ENCODE results near the gene PDXK. TPM values are rescaled to one million over a fixed set of nuclear protein-coding genes. Genes with fewer than 3 reads are reported as not detected.

PDXK gene
- polyA plus RNA-seq, 3 donors from 2014 or later = 47.1 to 55.2 (median 50.9) TPM

DNA sequence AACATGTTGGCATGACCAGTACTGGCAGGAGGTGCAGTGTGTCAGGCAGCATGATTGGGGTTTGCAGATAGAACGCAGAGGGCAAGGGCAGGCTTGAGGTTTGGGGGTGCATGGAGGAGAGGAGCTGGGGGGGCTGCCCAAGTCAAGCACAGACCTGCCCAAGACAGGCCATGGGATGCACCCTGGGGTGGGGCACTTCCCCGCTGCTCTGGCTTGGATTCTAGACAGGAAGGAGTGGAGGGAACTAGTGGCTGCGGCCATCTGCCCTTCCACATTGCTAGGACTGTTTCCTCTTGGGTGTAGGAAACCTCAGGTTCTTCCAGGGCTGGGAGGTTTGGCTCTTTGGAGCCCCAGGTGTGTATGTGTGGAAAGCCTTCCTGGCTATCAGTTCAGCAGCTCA lies 3.0 kb downstream of the PDXK start:
- H3K36me3 Mint-ChIP-seq = peaks cover 0 to 3% (median 0%) of the 10 kb centered on the region in 3 donors
- no peak for DNase-seq
- H3K9me3 Mint-ChIP-seq = no peaks in the 10 kb centered on the region
- peak overlapping the region in 2 of 5 donors; percentile 15 to 35 for H3K4me3 Mint-ChIP-seq
- peaks cover 18 to 34% of the 10 kb centered on the region in 2 donors for H3K4me1 Mint-ChIP-seq
- peaks cover 4 to 21% (median 7%) of the 10 kb centered on the region in 3 donors for H3K27me3 Mint-ChIP-seq (ENCODE audit: low read depth in 3 of 3)
- H3K27ac Mint-ChIP-seq = peak overlapping the region in 2 of 6 donors; percentile 14 to 31

DNA sequence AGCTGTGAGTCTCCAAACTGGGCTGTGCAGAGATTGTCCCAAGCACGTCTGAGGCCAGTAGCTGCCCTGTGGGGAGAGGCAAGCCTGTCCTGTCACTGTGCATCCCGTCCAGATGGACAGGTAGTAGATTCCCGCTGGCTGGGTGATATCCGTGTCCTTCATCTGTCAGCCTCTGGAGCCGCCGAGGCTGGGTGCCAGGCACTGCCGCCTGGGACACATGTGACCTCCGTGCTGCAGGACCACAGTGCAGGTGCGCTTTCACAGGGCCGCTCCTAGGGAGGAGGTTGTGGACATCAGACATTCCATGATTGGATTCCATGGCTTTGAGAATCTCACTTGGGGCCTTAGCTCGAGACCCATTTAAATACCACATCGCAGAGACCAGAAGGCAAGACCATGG lies 4.7 kb downstream of the PDXK start:
- H3K4me3 Mint-ChIP-seq = no peak overlapping the region
- no peak overlapping the region for H3K27ac Mint-ChIP-seq
- peaks cover 0 to 3% (median 0%) of the 10 kb centered on the region in 3 donors for H3K36me3 Mint-ChIP-seq
- no peaks in the 10 kb centered on the region for H3K9me3 Mint-ChIP-seq
- peaks cover 7 to 19% (median 12%) of the 10 kb centered on the region in 3 donors for H3K27me3 Mint-ChIP-seq (ENCODE audit: low read depth in 3 of 3)
- DNase-seq = no peak
- H3K4me1 Mint-ChIP-seq = peaks cover 36 to 49% of the 10 kb centered on the region in 2 donors

DNA sequence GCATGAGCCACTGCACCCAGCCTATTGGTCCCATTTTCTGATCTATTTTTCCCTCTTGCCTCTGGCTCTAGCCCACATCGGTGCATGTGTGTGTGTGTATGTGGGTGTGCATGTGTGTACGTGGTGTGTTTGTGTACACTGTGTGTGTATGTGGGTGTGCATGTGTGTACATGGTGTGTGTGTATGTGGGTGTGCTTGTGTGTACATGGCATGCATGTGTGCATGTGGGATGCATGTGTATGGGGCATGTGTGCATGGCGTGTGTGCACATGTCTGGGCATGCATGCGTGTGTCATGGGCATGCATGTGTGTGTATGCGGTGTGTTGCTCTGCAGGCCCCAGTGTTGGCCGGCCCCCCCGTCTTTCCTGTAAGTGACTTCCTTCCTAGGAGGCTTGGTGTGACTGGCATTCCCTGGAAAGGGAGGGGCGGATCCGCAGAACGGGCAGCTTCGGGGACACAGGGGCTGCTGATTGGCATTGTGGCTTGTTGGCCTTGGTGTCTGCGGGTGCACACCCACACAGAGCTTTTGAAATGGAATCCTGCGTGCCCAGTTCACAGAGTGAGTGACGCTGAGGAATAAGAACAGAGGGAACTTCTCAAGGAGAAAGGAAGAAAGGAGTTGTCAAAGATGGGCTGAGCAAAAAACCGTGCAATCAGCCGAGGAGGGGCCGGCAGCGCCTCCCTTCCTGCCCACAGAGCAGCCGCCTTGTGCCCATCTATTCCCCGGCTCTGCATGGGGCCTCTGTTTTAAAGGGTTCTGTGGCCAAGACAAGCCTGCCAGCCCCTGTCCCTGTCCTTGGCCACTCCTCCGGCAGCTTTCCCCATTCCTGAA lies 8.0 kb downstream of the PDXK start:
- Mint-ChIP-seq H3K9me3 (no peaks in the 10 kb centered on the region), H3K27me3 (ENCODE audit: low read depth in 3 of 3) (peaks cover 10 to 16% (median 14%) of the 10 kb centered on the region in 3 donors), H3K36me3 (peaks cover 0 to 3% (median 0%) of the 10 kb centered on the region in 3 donors), H3K4me3 (peak overlapping the region; percentile 68 to 87 (median 86)), H3K4me1 (peaks cover 48 to 49% of the 10 kb centered on the region in 2 donors), H3K27ac (peak overlapping the region in 5 of 6 donors; percentile 69 to 94 (median 76))
- no peak for DNase-seq

DNA sequence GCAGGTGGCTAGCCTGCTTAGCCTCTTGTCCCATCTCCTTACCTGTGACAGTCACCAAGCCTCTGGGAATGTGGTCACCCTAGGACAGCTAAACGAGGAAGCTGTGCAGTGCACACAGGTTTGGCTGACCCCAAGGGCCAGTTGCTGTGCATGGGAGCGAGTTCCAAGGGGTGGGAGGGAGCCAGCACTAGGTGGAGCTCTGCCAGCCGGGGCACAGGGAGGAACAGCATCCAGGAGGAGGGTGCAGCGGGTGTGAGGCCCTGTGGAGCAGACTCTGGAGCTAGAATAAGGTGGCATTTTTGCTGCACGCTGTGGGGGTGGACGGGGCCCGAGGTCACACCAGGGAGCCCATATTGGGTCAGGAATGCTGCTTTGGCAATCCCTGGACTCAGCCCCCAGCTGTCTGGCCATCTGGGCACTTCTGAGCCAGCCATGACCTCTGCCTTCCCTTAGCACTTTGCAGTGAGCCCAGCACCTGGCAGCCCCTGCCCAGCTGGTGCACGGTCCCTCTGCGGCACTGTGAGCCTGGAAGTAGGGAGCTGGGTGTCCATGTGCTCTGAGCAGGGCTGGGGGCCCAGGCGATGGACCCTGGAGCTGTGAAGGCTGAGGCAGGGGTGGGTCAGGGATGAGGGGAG lies 8.7 kb downstream of the PDXK start:
- Mint-ChIP-seq H3K27me3 (ENCODE audit: low read depth in 3 of 3) (peaks cover 10 to 14% (median 14%) of the 10 kb centered on the region in 3 donors), H3K27ac (peak overlapping the region in 5 of 6 donors; percentile 92 to 96 (median 94)), H3K4me1 (peaks cover 47% of the 10 kb centered on the region in 2 donors), H3K4me3 (peak overlapping the region; percentile 84 to 90 (median 87)), H3K36me3 (peaks cover 0 to 3% (median 0%) of the 10 kb centered on the region in 3 donors), H3K9me3 (no peaks in the 10 kb centered on the region)
- DNase-seq = no peak

DNA sequence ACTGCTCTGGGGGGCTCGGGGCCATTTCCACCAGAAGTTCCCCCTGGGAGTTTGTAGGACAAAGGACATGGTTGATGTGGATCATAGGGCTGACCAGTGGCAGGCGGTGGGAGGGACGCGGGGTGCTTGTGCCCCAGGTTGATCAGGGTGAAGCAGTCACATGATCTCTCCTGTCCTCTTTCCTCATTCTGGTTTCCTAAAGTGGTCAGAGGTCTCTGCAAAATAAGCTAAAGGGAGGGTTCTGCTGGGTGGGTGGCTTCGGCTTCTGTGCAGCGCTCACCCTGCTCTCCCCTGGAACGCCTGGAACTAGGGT lies 9.2 kb downstream of the PDXK start:
- H3K27ac Mint-ChIP-seq = peak overlapping the region; percentile 78 to 96 (median 94)
- no peaks in the 10 kb centered on the region for H3K9me3 Mint-ChIP-seq
- peak overlapping the region; percentile 84 to 90 (median 87) for H3K4me3 Mint-ChIP-seq
- H3K4me1 Mint-ChIP-seq = peaks cover 47 to 50% of the 10 kb centered on the region in 2 donors
- H3K36me3 Mint-ChIP-seq = peaks cover 0 to 3% (median 0%) of the 10 kb centered on the region in 3 donors
- DNase-seq = no peak
- H3K27me3 Mint-ChIP-seq (ENCODE audit: low read depth in 3 of 3) = peaks cover 10 to 14% (median 14%) of the 10 kb centered on the region in 3 donors

DNA sequence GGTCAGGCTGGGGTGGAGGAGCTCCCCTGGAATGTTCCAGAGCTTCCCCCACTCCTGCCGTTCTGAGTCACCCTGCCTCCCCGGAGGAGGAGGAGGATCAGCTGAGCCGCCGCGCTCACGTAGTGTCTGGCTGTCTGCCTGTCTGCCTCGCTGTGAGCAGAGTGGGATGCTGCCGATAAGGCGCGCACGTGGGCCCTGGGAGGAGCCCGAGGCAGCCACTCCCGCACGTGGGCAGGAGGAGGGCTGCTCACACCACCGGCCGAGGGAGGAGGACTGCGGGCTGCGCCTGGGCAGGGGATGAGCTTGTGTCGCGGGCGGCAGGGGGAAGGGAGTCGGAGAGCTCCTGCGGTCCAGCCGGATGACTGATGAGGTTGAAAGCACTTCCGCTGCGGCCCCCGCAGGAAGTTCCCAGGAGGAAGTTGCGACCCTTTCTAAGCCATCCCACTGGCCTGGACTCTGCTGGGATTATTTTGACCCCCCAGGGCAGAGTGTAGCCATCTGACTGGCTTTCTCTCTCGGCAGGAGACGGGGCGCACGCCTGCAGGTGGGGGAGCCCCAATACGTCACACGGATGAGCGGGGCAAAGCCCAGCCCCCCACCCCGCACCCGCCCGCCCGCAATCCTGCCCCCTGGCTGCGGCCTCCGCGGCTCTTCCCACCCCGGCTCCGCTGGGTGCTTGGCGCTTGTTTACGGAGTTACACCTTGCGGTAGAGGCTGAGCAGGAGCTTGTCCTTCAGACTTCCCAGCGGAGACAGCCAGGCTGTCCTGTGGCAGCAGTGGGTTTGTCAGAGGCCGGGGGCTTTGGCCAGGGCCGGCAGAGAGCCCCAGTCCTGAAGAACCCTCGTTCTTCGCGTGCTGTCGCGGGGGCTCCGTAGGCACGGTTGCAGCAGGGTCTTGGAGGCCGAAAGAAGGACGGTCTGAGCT lies 9.8 kb downstream of the PDXK start:
- H3K27ac Mint-ChIP-seq = peak overlapping the region; percentile 79 to 96 (median 94)
- peak; percentile 85 to 89 (median 87) for DNase-seq
- H3K4me1 Mint-ChIP-seq = peaks cover 50 to 53% of the 10 kb centered on the region in 2 donors
- peaks cover 10 to 16% (median 14%) of the 10 kb centered on the region in 3 donors for H3K27me3 Mint-ChIP-seq (ENCODE audit: low read depth in 3 of 3)
- peaks cover 0 to 2% (median 0%) of the 10 kb centered on the region in 6 donors for H3K9me3 Mint-ChIP-seq
- H3K36me3 Mint-ChIP-seq = peaks cover 0 to 3% (median 0%) of the 10 kb centered on the region in 3 donors
- H3K4me3 Mint-ChIP-seq = peak overlapping the region; percentile 84 to 90 (median 87)

DNA sequence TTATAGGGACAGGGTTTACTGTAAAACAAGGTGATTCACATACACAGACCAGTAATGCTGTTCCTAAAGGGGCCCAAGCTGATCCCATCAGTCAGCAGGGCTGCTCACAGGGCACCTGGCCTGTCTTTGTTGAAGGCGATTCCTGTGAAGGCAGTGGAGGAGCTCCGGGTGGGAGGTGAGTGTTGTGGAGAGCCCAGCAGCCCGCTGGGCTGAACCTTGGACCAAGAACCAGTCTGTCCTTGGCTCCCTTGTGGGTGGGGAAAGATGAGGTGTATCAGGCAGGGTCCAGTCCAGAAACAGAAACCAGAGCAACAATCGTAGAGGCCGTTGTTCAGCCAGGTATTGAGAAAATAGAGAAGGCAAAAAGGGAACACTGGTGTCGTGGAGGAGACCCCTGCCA lies 12.5 kb downstream of the PDXK start:
- no peak overlapping the region for H3K4me3 Mint-ChIP-seq
- H3K9me3 Mint-ChIP-seq = peaks cover 0 to 2% (median 0%) of the 10 kb centered on the region in 6 donors
- H3K27me3 Mint-ChIP-seq (ENCODE audit: low read depth in 3 of 3) = peaks cover 10 to 16% (median 11%) of the 10 kb centered on the region in 3 donors
- H3K27ac Mint-ChIP-seq = peak overlapping the region; percentile 39 to 84 (median 80)
- no peaks in the 10 kb centered on the region for H3K36me3 Mint-ChIP-seq
- no peak for DNase-seq
- peaks cover 47 to 56% of the 10 kb centered on the region in 2 donors for H3K4me1 Mint-ChIP-seq

DNA sequence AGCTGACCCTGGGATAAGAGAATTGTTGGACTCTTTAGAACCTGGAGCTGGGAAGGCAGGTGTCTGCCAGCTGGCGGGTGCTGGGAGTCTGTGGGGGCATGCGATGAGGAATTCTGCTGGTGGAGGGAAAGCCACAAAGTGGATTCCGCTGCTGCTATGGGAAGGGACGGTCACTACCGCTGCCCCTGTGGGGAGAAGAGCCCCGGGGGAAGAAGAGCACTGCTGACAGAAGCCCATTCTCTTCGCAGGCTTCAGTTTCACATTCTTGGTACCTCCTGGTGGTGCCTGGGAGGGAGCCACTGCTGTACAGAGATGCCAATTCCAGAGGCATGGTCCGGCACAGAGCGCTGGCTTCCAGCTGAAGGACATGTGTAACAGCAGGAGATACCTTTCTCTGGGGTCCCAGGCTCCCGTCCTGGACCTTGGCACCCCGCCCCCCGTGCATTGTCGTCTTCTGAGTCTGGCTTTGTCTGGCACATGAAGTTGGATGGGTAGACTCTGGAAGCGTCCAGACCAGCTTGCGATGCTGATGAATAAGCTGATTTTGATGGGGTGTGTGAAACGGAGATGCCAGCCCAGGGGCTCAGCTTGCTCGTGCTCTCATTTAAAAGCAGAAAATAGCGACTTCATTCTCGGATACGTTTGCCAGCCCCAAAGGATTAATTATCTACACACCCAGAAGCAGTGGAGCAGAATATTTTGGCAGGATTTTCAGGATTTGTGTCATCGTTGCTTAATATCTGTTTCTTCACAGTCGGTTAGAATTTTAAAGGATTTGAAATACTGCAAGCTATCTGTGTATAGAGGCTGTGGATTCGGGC lies 13.2 kb downstream of the PDXK start:
- Mint-ChIP-seq H3K9me3 (peaks cover 0 to 2% (median 0%) of the 10 kb centered on the region in 6 donors), H3K27ac (peak overlapping the region in 5 of 6 donors; percentile 24 to 79 (median 66)), H3K4me3 (no peak overlapping the region), H3K4me1 (peaks cover 41 to 49% of the 10 kb centered on the region in 2 donors), H3K36me3 (no peaks in the 10 kb centered on the region), H3K27me3 (ENCODE audit: low read depth in 3 of 3) (peaks cover 10 to 16% (median 11%) of the 10 kb centered on the region in 3 donors)
- no peak for DNase-seq

DNA sequence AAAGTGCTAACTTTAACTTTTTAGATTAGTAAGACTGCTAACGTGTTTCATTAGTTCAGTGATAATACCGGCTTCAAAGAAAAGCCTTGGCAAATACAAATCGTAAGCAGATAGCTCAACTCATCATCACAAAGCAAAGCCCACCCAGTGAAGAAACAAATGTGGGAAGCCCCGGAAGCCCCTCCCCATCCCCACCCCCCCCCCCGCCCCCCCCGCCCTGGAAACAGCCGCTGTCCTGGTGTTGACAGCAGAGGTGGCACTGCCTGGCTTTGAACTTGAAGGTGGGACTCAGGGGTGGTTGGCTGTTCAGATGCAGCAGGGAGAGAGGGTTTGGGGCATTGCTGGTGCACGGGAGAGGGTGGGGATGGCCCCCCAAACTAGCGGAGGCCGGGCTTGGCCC lies 14.1 kb downstream of the PDXK start:
- peaks cover 0 to 2% (median 0%) of the 10 kb centered on the region in 6 donors for H3K9me3 Mint-ChIP-seq
- H3K27ac Mint-ChIP-seq = peak overlapping the region in 4 of 6 donors; percentile 40 to 85 (median 66)
- DNase-seq = no peak
- peak overlapping the region in 2 of 5 donors; percentile 56 to 63 for H3K4me3 Mint-ChIP-seq
- H3K36me3 Mint-ChIP-seq = no peaks in the 10 kb centered on the region
- H3K27me3 Mint-ChIP-seq (ENCODE audit: low read depth in 3 of 3) = peaks cover 10 to 14% (median 11%) of the 10 kb centered on the region in 3 donors
- peaks cover 31 to 40% of the 10 kb centered on the region in 2 donors for H3K4me1 Mint-ChIP-seq

DNA sequence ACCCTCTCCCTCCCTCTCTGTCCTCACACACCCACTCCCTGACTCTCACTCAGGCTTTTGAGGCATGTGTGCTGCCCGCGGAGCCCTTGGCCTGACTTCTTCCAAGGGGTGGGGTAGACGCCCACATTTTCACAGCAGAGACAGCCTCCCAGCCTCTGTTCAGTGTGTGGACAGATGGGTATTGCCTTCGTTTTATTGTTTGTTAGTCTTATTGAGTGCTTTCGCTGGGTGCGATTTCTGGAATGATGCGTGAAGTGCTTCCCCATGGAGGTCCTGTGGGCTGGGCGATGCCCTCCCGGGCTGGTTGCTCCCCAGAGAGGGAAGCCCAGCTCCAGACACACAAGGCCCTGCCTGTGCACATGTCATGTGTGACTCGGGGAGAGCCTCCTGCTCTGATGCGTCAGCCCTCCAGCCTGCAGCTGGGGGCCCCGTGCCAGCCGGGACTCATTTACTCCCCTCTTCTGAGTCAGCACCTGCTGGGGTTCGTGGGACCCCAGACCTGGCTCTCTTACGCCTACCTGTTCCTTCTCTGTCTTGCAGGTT lies 14.7 kb downstream of the PDXK start:
- H3K36me3 Mint-ChIP-seq = no peaks in the 10 kb centered on the region
- H3K4me3 Mint-ChIP-seq = peak overlapping the region in 2 of 5 donors; percentile 63 to 75
- H3K4me1 Mint-ChIP-seq = peaks cover 26 to 34% of the 10 kb centered on the region in 2 donors
- H3K27me3 Mint-ChIP-seq (ENCODE audit: low read depth in 3 of 3) = peaks cover 5 to 8% (median 6%) of the 10 kb centered on the region in 3 donors
- H3K27ac Mint-ChIP-seq = peak overlapping the region in 3 of 6 donors; percentile 70 to 85 (median 74)
- no peak for DNase-seq
- peaks cover 0 to 2% (median 0%) of the 10 kb centered on the region in 6 donors for H3K9me3 Mint-ChIP-seq

DNA sequence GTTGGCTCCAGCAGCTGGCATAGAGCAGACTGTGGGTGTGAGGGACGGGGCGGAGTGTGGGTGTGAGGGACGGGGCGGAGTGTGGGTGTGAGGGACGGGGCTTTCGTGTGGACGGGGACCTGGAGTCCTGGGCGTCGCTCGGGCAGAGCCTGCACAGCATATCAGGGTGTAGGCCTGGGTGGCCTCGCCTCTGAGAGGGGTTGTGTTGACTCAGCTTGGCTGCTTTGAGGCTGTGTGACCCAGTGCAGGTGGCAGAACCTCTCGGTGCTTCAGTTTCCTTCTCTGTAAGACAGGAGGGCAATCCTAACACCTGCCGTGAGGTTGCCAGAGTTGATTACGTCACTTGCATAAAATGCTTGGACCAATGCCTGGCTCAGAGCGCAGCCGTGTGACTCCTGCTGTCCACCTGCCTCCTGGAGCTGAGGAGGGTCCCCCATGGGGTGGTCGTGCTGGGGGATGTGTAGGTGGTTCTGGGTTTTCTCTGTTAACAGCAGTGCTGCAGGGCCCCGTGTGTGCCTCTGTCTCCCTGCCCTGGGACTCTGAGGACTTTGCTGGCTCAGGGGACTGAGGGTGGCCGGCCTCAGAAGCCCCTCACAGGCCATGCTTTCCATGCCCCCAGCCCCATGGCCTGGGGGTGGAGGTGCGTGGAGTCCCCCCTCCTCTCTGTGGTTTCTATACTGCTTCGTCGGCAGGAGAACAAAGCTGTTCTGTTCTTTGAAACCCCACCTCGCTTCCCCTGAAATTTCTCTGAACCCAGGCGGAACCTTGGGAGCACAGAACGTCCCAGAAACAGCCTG lies 15.4 kb downstream of the PDXK start:
- Mint-ChIP-seq H3K36me3 (no peaks in the 10 kb centered on the region), H3K4me3 (peak overlapping the region in 2 of 5 donors; percentile 63 to 75), H3K27me3 (ENCODE audit: low read depth in 3 of 3) (peaks cover 3 to 6% (median 5%) of the 10 kb centered on the region in 3 donors), H3K27ac (peak overlapping the region in 2 of 6 donors; percentile 74 to 85), H3K4me1 (peaks cover 22 to 32% of the 10 kb centered on the region in 2 donors), H3K9me3 (peaks cover 0 to 2% (median 0%) of the 10 kb centered on the region in 6 donors)
- DNase-seq = no peak
